IPS-18a (cell line): Measurements from ENCODE around the gene MRI1.
A peak's percentile ranks its signal among the peaks of the same experiment; 100 is the strongest.

ENCODE experiments used
- H3K27ac ChIP-seq: one replicate; pipeline ENCODE4 v1.5.1; 2013; ENCODE audit warnings: low read length
- H3K27me3 ChIP-seq: one replicate; pipeline ENCODE4 v1.6.1; 2013; ENCODE audit warnings: mild to moderate bottlenecking, low read length; ENCODE audit not compliant: control insufficient read depth, insufficient read depth
- H3K36me3 ChIP-seq: one replicate; pipeline ENCODE4 v1.6.1; 2013; ENCODE audit warnings: low read depth, low read length; ENCODE audit not compliant: control insufficient read depth
- H3K4me1 ChIP-seq: one replicate; pipeline ENCODE4 v1.6.1; 2013; ENCODE audit warnings: low read depth, low read length; ENCODE audit not compliant: control insufficient read depth
- H3K4me3 ChIP-seq: one replicate; pipeline ENCODE4 v1.5.1; 2013; ENCODE audit warnings: low read length
- H3K9ac ChIP-seq: one replicate; pipeline ENCODE4 v1.6.1; 2013; ENCODE audit warnings: mild to moderate bottlenecking, low read length, moderate library complexity
- H3K9me3 ChIP-seq: one replicate; pipeline ENCODE4 v1.6.1; 2013; ENCODE audit warnings: low read depth, low read length; ENCODE audit not compliant: control insufficient read depth

Gene MRI1

DNA sequence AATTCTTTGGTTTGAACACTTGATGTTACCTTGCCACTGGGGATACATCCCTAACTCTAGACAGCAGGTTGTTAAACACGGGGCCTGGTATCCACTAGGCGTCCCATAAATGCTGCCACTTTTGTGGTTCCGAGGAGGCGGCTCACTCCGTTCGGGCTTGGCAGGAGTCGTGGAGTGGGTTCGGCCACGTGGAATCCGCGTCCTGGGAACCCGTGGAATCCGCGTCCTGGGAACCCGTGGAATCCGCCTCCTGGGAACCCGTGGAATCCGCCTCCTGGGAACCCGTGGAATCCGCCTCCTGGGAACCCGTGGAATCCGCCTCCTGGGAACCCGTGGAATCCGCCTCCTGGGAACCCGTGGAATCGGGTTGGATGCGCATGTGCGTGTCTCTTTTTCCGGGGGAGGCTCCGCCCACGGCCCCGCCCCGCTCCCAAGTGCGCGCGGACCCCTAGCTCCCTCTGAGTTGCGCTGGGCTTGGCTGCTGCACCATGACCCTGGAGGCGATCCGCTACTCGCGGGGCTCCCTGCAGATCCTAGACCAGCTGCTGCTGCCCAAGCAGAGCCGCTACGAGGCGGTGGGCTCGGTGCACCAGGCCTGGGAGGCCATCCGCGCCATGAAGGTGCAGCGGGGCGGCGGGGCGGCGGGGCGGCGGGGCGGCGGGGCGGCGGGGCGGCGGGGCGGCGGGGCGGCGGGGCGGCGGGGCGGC, at the start of gene MRI1:
TSS of gene MRI1 (plus strand) at position 422 of the 707 bp plus-strand sequence. CDS start at position 489, 67 bp downstream.
- peaks cover 3% of the 10 kb centered on the region for H3K36me3 ChIP-seq
- peaks cover 8% of the 10 kb centered on the region for H3K27me3 ChIP-seq
- H3K9me3 ChIP-seq, result no peaks in the 10 kb centered on the region
- H3K9ac ChIP-seq, result no peak within 1 kb of the TSS
- no peak within 1 kb of the TSS for H3K27ac ChIP-seq
- H3K4me1 ChIP-seq, result no peaks in the 10 kb centered on the region
- H3K4me3 ChIP-seq, result peak within 1 kb of the TSS; percentile 50

DNA sequence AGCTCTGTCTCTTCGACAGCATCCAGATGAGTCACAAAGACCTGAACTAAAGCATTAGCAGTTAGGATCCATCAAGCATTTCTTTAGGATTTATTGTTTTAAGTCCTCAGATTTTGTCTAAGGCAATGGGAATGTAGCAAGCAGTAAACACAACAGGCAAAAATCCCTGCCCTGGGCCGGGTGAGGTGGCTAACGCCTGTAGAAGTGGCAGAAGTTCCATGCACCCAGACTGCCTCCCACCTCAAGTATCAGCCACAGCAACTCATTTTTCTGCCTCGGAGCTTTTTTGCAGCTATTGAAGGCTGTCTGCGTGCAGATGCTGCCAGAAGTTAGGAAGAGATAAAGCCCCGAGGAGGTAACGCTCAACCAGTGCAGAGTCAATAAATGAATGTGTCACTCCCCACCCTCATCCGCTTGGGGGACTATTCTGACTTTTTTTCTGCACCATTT, 47.1 kb upstream of the MRI1 start:
- Histone ChIP-seq H3K27ac (no peak overlapping the region), H3K9me3 (peaks cover 6% of the 10 kb centered on the region), H3K27me3 (no peaks in the 10 kb centered on the region), H3K36me3 (no peaks in the 10 kb centered on the region), H3K9ac (no peak overlapping the region), H3K4me1 (no peaks in the 10 kb centered on the region), H3K4me3 (no peak overlapping the region)

DNA sequence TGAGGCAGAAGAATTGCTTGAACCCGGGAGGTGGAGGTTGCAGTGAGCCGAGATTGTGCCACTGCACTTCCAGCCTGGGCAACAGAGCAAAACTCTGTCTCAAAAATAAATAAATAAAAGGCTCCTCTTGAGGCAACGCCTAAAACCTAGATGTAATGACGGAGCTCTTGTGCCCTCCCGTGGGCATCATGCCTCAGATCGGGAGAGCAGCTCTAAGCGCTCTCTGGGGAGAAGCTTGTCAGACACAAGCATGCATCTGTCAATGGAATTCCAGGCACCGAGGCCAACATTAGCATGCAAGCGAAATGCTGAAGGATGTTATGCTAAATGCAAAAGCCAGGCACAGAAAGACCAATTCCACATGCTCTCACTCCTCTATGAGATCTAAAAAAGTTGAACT, 45.6 kb upstream of the MRI1 start:
- H3K9ac ChIP-seq, result no peak overlapping the region
- H3K36me3 ChIP-seq, result no peaks in the 10 kb centered on the region
- no peak overlapping the region for H3K27ac ChIP-seq
- no peaks in the 10 kb centered on the region for H3K27me3 ChIP-seq
- no peak overlapping the region for H3K4me3 ChIP-seq
- H3K9me3 ChIP-seq, result peaks cover 6% of the 10 kb centered on the region
- no peaks in the 10 kb centered on the region for H3K4me1 ChIP-seq

DNA sequence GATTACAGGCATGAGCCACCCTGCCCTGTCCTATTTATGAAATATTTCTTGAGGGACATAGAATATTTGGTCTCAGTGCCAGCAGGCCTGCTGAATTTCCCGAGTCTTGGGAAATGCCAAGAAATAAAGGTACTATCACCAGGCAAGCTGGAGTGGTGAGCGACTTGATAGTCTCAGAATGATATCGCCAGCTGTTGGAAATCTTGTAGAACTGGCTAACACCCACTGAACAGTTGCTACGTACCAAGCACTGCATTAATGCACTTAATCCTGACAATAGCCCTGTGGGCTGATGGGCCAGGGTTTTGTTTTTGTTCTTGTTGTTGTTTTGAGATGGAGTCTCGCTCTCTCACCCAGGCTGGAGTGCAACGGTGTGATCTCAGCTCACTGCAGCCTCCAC, 42.2 kb upstream of the MRI1 start:
- Histone ChIP-seq H3K4me3 (no peak overlapping the region), H3K9me3 (no peaks in the 10 kb centered on the region), H3K27me3 (no peaks in the 10 kb centered on the region)

DNA sequence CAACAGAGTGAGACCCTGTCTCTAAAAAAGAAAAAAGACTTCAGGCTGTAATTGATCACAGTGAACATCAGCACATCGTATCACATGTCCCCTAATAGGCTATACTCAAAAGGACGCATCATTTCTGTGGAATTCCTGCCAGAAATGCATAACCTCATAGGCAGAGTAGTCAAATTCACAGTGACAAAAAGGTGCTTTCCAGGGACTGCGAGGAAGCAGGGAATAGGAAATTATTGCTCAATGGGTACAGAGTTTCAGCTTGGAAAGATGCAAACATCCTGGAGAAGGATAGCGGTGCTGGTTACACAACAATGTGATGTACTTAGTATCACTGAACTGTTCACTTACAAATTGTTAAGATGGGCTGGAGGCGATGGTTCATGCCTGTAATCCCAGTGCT, 41.1 kb upstream of the MRI1 start:
- Histone ChIP-seq H3K9ac (no peak overlapping the region), H3K4me3 (no peak overlapping the region), H3K4me1 (no peaks in the 10 kb centered on the region), H3K27ac (no peak overlapping the region), H3K36me3 (no peaks in the 10 kb centered on the region), H3K9me3 (no peaks in the 10 kb centered on the region), H3K27me3 (no peaks in the 10 kb centered on the region)

More for the DNA sequence above, 42.2 kb upstream of the MRI1 start:
- Histone ChIP-seq H3K9ac (no peak overlapping the region), H3K27ac (no peak overlapping the region), H3K36me3 (no peaks in the 10 kb centered on the region), H3K4me1 (no peaks in the 10 kb centered on the region)

DNA sequence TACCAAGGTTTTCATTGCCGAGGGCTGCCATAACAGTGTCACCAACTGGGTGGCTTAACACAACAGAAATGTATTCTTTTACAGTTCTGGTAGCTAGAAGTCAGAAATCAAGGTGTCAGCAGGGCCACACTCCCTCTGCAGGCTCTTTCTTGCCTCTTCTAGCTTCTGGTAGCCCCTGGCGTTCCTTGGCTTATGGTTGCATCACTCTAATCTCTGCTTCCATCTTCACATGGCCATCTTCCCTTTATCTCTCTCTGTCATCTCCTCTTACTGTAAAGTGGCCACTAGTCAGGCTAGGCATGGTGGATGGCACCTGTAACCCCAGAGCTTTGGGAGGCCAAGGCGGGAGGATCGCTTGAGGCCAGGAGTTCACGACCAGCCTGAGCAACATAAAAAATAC, 38.0 kb upstream of the MRI1 start:
- H3K4me1 ChIP-seq, result peaks cover 4% of the 10 kb centered on the region
- H3K27me3 ChIP-seq, result no peaks in the 10 kb centered on the region
- H3K36me3 ChIP-seq, result no peaks in the 10 kb centered on the region
- no peak overlapping the region for H3K9ac ChIP-seq
- H3K27ac ChIP-seq, result no peak overlapping the region
- no peak overlapping the region for H3K4me3 ChIP-seq
- H3K9me3 ChIP-seq, result no peaks in the 10 kb centered on the region

DNA sequence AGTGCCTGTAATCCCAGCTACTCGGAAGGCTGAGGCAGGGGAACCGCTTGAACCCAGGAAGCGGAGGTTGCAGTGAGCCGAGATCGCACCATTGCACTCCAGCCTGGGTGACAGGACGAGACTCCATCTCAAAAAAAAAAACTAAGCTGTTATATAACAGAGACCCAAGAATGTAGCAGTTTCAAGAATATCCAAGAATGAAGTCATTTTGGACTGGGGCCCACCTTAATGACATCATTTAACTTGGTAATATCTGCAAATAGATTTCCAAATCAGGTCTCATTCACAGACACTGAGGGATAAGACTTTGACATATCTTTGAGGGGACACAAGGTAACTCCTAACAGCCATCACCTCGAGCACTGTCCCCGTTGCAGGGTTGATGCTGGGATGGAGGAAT, 36.5 kb upstream of the MRI1 start:
- peaks cover 10% of the 10 kb centered on the region for H3K4me1 ChIP-seq

DNA sequence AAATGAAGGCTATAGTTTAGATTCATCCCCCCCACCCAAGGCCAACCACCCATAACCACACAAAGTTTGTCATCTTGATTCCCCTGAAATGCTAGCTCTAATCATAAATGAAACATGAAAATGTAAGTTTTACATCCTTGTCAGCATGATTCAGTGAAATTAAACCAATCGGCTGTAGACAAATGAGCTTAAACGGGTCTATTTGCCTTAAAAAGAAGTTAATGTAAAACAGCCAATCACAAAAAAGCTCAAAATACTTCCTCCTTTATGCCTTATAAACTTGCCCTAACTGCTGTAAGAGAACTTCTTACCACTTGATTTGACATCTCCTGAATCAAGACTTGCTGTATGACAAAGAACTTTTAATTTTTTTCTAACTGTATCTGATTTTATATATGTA, 34.5 kb upstream of the MRI1 start:
- no peak overlapping the region for H3K27ac ChIP-seq
- no peak overlapping the region for H3K9ac ChIP-seq
- H3K36me3 ChIP-seq, result no peaks in the 10 kb centered on the region
- H3K4me1 ChIP-seq, result peaks cover 10% of the 10 kb centered on the region
- no peaks in the 10 kb centered on the region for H3K9me3 ChIP-seq
- H3K4me3 ChIP-seq, result no peak overlapping the region
- no peaks in the 10 kb centered on the region for H3K27me3 ChIP-seq

More for the DNA sequence above, 36.5 kb upstream of the MRI1 start:
- H3K4me3 ChIP-seq, result no peak overlapping the region
- no peak overlapping the region for H3K9ac ChIP-seq
- no peak overlapping the region for H3K27ac ChIP-seq
- no peaks in the 10 kb centered on the region for H3K9me3 ChIP-seq
- no peaks in the 10 kb centered on the region for H3K36me3 ChIP-seq
- H3K27me3 ChIP-seq, result no peaks in the 10 kb centered on the region

DNA sequence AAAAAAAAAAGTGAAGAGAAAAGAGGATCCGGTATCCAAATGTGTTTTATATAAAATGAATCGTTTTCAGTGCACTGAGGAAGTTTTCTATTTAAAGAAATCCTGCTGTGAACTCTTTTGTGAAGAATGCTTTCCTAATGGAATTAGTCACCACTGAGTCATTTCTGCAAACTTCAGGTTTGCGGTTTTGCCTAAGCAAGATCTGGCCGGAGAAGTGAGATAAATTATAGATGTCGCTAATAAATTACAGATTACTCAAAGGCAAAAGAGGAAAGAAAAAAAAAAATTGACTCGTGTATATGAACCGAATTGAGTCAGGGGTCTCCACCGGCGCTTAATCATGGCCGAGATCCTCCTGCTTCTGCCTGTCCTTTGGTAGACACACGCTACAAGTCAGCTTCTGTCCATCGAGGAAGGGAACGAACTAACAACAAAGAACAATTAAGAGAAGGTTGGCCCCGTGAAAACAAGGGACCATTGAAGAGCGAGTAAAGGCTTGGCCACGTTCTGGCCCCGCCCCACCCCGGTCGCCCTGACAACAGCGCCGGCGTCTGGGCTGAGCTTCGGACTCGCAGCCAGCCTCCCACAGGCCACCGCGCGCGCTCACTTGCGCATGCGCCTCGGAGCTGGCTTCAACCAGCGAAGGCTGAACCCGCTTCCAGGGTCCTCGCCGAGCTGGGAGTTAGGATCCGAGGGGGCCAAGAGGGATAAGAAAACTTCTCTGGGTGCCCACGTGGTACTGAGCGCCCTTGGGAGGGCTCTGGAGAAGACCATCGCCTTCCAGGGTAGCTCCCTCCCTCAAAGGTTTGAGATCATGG, 33.0 kb upstream of the MRI1 start:
- H3K27me3 ChIP-seq, result no peaks in the 10 kb centered on the region
- no peaks in the 10 kb centered on the region for H3K9me3 ChIP-seq
- peak overlapping the region; percentile 81 for H3K9ac ChIP-seq
- H3K4me1 ChIP-seq, result peaks cover 10% of the 10 kb centered on the region
- no peaks in the 10 kb centered on the region for H3K36me3 ChIP-seq
- peak overlapping the region; percentile 83 for H3K4me3 ChIP-seq
- H3K27ac ChIP-seq, result peak overlapping the region; percentile 86

DNA sequence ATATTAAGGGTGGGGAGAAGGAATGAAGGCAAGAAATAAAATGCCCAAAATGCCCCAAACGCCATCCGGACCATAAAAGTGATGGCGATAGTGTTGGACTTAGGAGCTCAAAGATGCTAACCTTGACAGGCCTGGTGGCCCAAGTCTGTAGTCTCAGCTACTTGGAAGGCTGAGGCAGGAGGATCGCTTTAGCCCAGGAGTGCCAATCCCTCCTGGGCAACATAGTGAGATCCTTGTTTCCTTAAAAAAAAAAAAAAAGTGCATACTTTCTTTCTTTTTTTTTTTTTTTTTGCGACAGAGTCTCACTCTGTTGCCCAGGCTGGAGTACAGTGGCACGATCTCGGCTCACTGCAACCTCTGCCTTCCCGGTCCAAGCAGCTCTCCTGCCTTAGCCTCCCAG, 32.0 kb upstream of the MRI1 start:
- Histone ChIP-seq H3K36me3 (no peaks in the 10 kb centered on the region), H3K4me1 (peaks cover 10% of the 10 kb centered on the region), H3K27ac (no peak overlapping the region), H3K9ac (peak overlapping the region; percentile 81), H3K27me3 (no peaks in the 10 kb centered on the region), H3K9me3 (no peaks in the 10 kb centered on the region), H3K4me3 (peak overlapping the region; percentile 83)

DNA sequence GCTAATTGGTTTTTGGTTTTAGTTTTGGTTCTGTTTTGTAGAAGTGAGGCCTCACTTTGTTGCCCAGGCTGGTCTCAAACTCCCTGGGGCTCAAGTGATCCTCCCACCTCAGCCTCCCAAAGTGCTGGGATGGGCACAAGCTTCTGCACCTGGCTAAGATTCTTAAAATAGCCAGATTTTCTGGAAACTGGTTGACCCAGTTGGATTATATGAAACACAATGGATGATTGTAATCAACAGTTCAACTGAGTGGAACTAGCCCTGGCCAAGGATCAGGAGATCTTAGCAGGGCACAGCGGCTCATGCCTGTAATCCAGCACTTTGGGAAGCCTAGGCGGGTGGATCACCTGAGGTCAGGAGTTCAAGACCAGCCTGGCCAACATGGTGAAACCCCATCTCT, 29.6 kb upstream of the MRI1 start:
- H3K4me1 ChIP-seq, result peaks cover 10% of the 10 kb centered on the region
- no peaks in the 10 kb centered on the region for H3K36me3 ChIP-seq
- H3K4me3 ChIP-seq, result no peak overlapping the region
- H3K9ac ChIP-seq, result no peak overlapping the region
- H3K27me3 ChIP-seq, result no peaks in the 10 kb centered on the region
- H3K9me3 ChIP-seq, result no peaks in the 10 kb centered on the region
- no peak overlapping the region for H3K27ac ChIP-seq
